GM21576 (cell line): ENCODE measurements around the gene KAT5.
"Not testable (repeated sequence)": the region's sequence is repeated elsewhere in the genome, so short reads cannot be mapped to it uniquely, and the experiment has no call there.

Experiments used
- ATAC-seq: cut with Tn5 transposase; IDR thresholded peaks from one replicate; pipeline ENCODE4 v1.9.1; 2021; ENCODE audit warnings: mild to moderate bottlenecking, moderate library complexity; ENCODE audit not compliant: unreplicated experiment

The KAT5 gene

GRCh38 chr11:65743681-65744025, 31.6 kb downstream of the KAT5 start:
- no peak for ATAC-seq

GRCh38 chr11:65744026-65744698, 32.1 kb downstream of the KAT5 start:
- ATAC-seq = no peak

GRCh38 chr11:65744699-65745042, 32.6 kb downstream of the KAT5 start:
- no peak for ATAC-seq

- no peak for ATAC-seq
Measured at GRCh38 chr11:65745049-65745448, 33.0 kb downstream of the KAT5 start.

GRCh38 chr11:65762169-65762568, 50.1 kb downstream of the KAT5 start:
- not testable (repeated sequence) for ATAC-seq

- not testable (repeated sequence) for ATAC-seq
Measured at GRCh38 chr11:65762816-65763215, 50.8 kb downstream of the KAT5 start.

GRCh38 chr11:65764434-65764833, 52.4 kb downstream of the KAT5 start:
- no peak for ATAC-seq

GRCh38 chr11:65766535-65766934, 54.5 kb downstream of the KAT5 start:
- ATAC-seq = no peak

- no peak for ATAC-seq
Measured at GRCh38 chr11:65767406-65767805, 55.4 kb downstream of the KAT5 start.

- ATAC-seq = not testable (repeated sequence)
Measured at GRCh38 chr11:65767806-65768205, 55.8 kb downstream of the KAT5 start.
